HS-27A (cell line): ENCODE data around the gene GRIK1.
A peak's percentile ranks its signal among the peaks of the same experiment; 100 is the strongest.

Experiments used
- DNase-seq: peaks from one replicate; pipeline ENCODE4 v3.0.0-alpha.2; 2012; ENCODE audit warnings: low read depth, missing footprints

The GRIK1 gene

GRCh38 chr21:29529139-29529538 lies 410.7 kb downstream of the GRIK1 start:
- DNase-seq = no peak

GRCh38 chr21:29526545-29526944 lies 413.3 kb downstream of the GRIK1 start:
- no peak for DNase-seq

- no peak for DNase-seq
These were observed 415.7 kb downstream of the GRIK1 start for GRCh38 chr21:29524055-29524454.

- DNase-seq = no peak
These were observed 416.1 kb downstream of the GRIK1 start for GRCh38 chr21:29523646-29524045.

GRCh38 chr21:29521872-29522271 lies 417.9 kb downstream of the GRIK1 start:
- no peak for DNase-seq

GRCh38 chr21:29520171-29520570 lies 419.6 kb downstream of the GRIK1 start:
- peak; percentile 35 for DNase-seq

- no peak for DNase-seq
These were observed 425.0 kb downstream of the GRIK1 start for GRCh38 chr21:29514652-29515247.

- no peak for DNase-seq
These were observed 426.3 kb downstream of the GRIK1 start for GRCh38 chr21:29513535-29513934.

- no peak for DNase-seq
These were observed 428.7 kb downstream of the GRIK1 start for GRCh38 chr21:29511096-29511495.

GRCh38 chr21:29509121-29509520 lies 430.7 kb downstream of the GRIK1 start:
- DNase-seq = no peak

- no peak for DNase-seq
These were observed 431.5 kb downstream of the GRIK1 start for GRCh38 chr21:29508301-29508700.

GRCh38 chr21:29506947-29507346 lies 432.8 kb downstream of the GRIK1 start:
- no peak for DNase-seq

GRCh38 chr21:29506214-29506613 lies 433.6 kb downstream of the GRIK1 start:
- no peak for DNase-seq

GRCh38 chr21:29504751-29505321 lies 435.0 kb downstream of the GRIK1 start:
- DNase-seq = peak; percentile 49

GRCh38 chr21:29501451-29501850 lies 438.3 kb downstream of the GRIK1 start:
- peak; percentile 77 for DNase-seq

GRCh38 chr21:29499734-29500343 lies 440.0 kb downstream of the GRIK1 start:
- no peak for DNase-seq

- DNase-seq = no peak
These were observed 440.6 kb downstream of the GRIK1 start for GRCh38 chr21:29499229-29499628.

- no peak for DNase-seq
These were observed 443.5 kb downstream of the GRIK1 start for GRCh38 chr21:29496337-29496736.

GRCh38 chr21:29490016-29490415 lies 449.8 kb downstream of the GRIK1 start:
- DNase-seq = no peak

- no peak for DNase-seq
These were observed 452.6 kb downstream of the GRIK1 start for GRCh38 chr21:29487154-29487553.
